GM12892 (cell line): Measurements from ENCODE around the gene OR9A2.
"Not testable (repeated sequence)": the region's sequence is repeated elsewhere in the genome, so short reads cannot be mapped to it uniquely, and the experiment has no call there.

Experiments
- DNase-seq: peaks from one replicate; pipeline ENCODE4 v3.0.0; 2011; ENCODE audit not compliant: insufficient read length
- FAIRE-seq: peaks from 2 replicates; lab custom pipeline; 2011; peaks lifted over from hg19 to GRCh38; lab: Jason Lieb, UNC
- POLR2A ChIP-seq: IDR thresholded peaks from 2 replicates; pipeline ENCODE4 v1.6.1; 2011; ENCODE audit warnings: low read depth, low read length, control low read depth
- POLR2AphosphoS5 ChIP-seq: IDR thresholded peaks from 2 replicates; pipeline ENCODE4 v1.6.1; 2011; ENCODE audit warnings: low read depth, low read length, control low read depth
- TAF1 ChIP-seq: IDR thresholded peaks from 2 replicates; pipeline ENCODE4 v1.6.1; 2011; ENCODE audit warnings: low read depth, mild to moderate bottlenecking, control low read depth, low read length, borderline replicate concordance

OR9A2 gene

GRCh38 chr7:143000648-143001047, 26.3 kb downstream of the OR9A2 start:
- TF ChIP-seq POLR2A (no peak), POLR2AphosphoS5 (no peak), TAF1 (no peak)
- DNase-seq: no peak
- FAIRE-seq: no peak

GRCh38 chr7:142999793-143000192, 27.1 kb downstream of the OR9A2 start:
- no peak for FAIRE-seq

GRCh38 chr7:142998966-142999365, 28.0 kb downstream of the OR9A2 start:
- no peak for FAIRE-seq
- DNase-seq: no peak
- no peak for TF ChIP-seq POLR2A
- no peak for TF ChIP-seq TAF1
- TF ChIP-seq POLR2AphosphoS5: no peak

More at GRCh38 chr7:142999793-143000192, 27.1 kb downstream of the OR9A2 start:
- DNase-seq: no peak
- no peak for TF ChIP-seq POLR2A
- no peak for TF ChIP-seq POLR2AphosphoS5
- TF ChIP-seq TAF1: no peak

- DNase-seq (no peak), FAIRE-seq (no peak)
- TF ChIP-seq TAF1 (no peak), POLR2A (no peak), POLR2AphosphoS5 (no peak)
Observed at GRCh38 chr7:142997456-142997989, 29.4 kb downstream of the OR9A2 start.

GRCh38 chr7:142992427-142992826, 34.5 kb downstream of the OR9A2 start:
- TF ChIP-seq POLR2AphosphoS5: no peak
- TF ChIP-seq POLR2A: no peak
- TF ChIP-seq TAF1: no peak
- no peak for DNase-seq
- no peak for FAIRE-seq

- DNase-seq: no peak
- TF ChIP-seq POLR2A: no peak
- TF ChIP-seq TAF1: no peak
- TF ChIP-seq POLR2AphosphoS5: no peak
- FAIRE-seq: no peak
Observed at GRCh38 chr7:142984297-142984696, 42.6 kb downstream of the OR9A2 start.

- DNase-seq (no peak), FAIRE-seq (no peak)
- TF ChIP-seq POLR2A (no peak), POLR2AphosphoS5 (no peak), TAF1 (no peak)
Observed at GRCh38 chr7:142983825-142984224, 43.1 kb downstream of the OR9A2 start.

GRCh38 chr7:142978402-142978801, 48.5 kb downstream of the OR9A2 start:
- not testable (repeated sequence) for DNase-seq, FAIRE-seq
